ENCODE data around the gene MGLL. TPM values are rescaled to one million over a fixed set of nuclear protein-coding genes. Genes with fewer than 3 reads are reported as not detected.

The MGLL gene
- total RNA-seq, 1 donor from 2014 or later = 61.0 TPM

DNA sequence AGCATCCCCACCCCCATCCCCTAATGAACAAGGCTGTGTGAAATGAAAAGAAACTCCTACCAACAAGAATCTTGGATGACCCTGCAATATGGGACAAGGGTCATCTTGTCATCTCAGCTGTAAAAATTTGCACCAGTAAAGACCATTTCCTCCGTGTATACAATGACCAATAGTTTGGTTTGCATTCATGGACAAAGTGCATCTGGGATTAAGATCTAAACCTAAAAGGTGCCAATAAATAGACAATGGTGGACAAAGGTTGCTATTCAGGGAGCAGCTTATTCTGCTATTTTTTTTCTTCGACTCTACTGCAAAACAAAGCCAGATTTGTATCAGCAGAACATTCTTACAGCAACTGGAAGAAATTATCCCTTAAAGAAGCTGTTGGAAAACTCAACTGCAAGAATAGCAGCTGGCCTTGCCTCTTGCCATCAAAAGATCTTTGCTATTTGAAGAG is 8.0 kb downstream of the MGLL start:
- no peaks in the 10 kb centered on the region for H3K27me3 Mint-ChIP-seq (ENCODE audit: low read depth)
- peaks cover 11% of the 10 kb centered on the region for H3K4me1 Mint-ChIP-seq (ENCODE audit: low read depth)
- H3K9me3 Mint-ChIP-seq (ENCODE audit: low read depth) = no peaks in the 10 kb centered on the region
- peaks cover 54% of the 10 kb centered on the region for H3K36me3 Mint-ChIP-seq (ENCODE audit: low read depth)
- no peak overlapping the region for H3K27ac Mint-ChIP-seq (ENCODE audit: unreplicated experiment)
- no peak for DNase-seq (ENCODE audit: low spot score)
- no peak for TF ChIP-seq CTCF (IDR thresholded peaks at IDR 0.05)
- no peak overlapping the region for H3K4me3 Mint-ChIP-seq (ENCODE audit: unreplicated experiment)

DNA sequence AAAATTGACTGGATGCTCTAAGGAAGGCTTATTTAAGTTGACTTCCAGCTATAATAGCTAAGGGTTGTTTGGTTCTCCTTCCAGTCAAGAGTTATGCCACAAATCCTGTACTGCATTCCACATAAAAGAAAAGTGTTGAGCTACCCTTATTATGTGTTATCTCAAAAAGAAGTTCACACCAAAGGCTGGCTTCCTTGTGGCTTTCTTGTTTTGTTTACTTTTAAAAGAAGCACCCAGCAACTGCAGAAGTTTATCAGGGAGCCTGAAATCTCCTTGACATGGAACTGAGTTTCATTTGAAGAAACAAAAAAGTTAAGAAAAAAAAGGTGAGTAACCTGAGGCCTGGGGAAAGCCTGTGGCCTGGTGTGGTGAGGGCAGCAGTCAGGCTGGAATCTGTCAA is 10.2 kb downstream of the MGLL start:
- Mint-ChIP-seq H3K27ac (ENCODE audit: unreplicated experiment) (no peak overlapping the region), H3K4me3 (ENCODE audit: unreplicated experiment) (no peak overlapping the region), H3K4me1 (ENCODE audit: low read depth) (peaks cover 3% of the 10 kb centered on the region), H3K27me3 (ENCODE audit: low read depth) (no peaks in the 10 kb centered on the region), H3K36me3 (ENCODE audit: low read depth) (peaks cover 62% of the 10 kb centered on the region), H3K9me3 (ENCODE audit: low read depth) (no peaks in the 10 kb centered on the region)
- TF ChIP-seq CTCF (IDR thresholded peaks at IDR 0.05) = no peak
- DNase-seq (ENCODE audit: low spot score) = no peak

DNA sequence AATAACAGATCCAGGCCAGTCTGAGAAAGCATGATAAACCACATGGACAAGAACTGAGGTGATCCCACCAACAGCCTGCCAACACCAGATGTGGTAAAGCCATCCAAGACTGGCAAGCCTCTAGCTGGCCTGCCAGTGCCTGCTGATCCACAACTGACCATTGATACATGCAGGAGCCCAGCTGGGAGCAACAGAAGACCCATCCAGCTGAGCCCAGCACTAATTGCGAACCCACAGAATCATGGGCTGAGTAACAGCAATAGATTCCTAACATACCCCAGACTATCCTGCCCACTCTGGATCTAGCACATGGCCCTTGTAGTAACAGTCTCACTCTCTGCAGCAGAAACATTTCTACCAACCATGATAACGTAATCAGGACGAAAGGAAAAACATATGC is 10.6 kb downstream of the MGLL start:
- TF ChIP-seq CTCF (IDR thresholded peaks at IDR 0.05) = no peak
- H3K36me3 Mint-ChIP-seq (ENCODE audit: low read depth) = peaks cover 59% of the 10 kb centered on the region
- no peak overlapping the region for H3K4me3 Mint-ChIP-seq (ENCODE audit: unreplicated experiment)
- no peak for DNase-seq (ENCODE audit: low spot score)
- H3K4me1 Mint-ChIP-seq (ENCODE audit: low read depth) = no peaks in the 10 kb centered on the region
- H3K9me3 Mint-ChIP-seq (ENCODE audit: low read depth) = no peaks in the 10 kb centered on the region
- no peaks in the 10 kb centered on the region for H3K27me3 Mint-ChIP-seq (ENCODE audit: low read depth)
- no peak overlapping the region for H3K27ac Mint-ChIP-seq (ENCODE audit: unreplicated experiment)

DNA sequence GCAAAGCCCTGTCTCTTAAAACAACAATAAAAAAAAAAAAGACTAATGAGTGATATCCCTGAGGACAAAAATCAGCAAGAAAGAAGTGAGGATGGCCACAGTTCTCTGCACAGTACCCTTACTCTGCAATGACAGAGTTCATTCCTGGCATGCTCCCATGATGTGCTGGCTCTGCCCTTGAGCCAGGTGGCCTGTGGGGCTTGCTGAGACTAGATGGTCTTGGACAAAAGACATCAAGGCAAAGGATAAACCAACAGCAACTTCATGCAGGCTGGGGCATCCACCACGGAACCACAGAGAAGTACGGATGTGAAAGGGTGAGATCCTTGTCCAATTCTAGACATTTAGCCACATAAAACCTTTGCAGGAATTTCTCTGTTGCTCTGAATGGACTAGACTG is 12.7 kb downstream of the MGLL start:
- Mint-ChIP-seq H3K36me3 (ENCODE audit: low read depth) (peaks cover 48% of the 10 kb centered on the region), H3K4me1 (ENCODE audit: low read depth) (peaks cover under 1% of the 10 kb centered on the region), H3K4me3 (ENCODE audit: unreplicated experiment) (no peak overlapping the region), H3K27ac (ENCODE audit: unreplicated experiment) (no peak overlapping the region), H3K9me3 (ENCODE audit: low read depth) (no peaks in the 10 kb centered on the region), H3K27me3 (ENCODE audit: low read depth) (no peaks in the 10 kb centered on the region)
- TF ChIP-seq CTCF (IDR thresholded peaks at IDR 0.05) = no peak
- DNase-seq (ENCODE audit: low spot score) = no peak

GRCh38 chr3:127809211-127809610 is 13.1 kb downstream of the MGLL start:
- no peaks in the 10 kb centered on the region for H3K9me3 Mint-ChIP-seq (ENCODE audit: low read depth)
- no peak overlapping the region for H3K4me3 Mint-ChIP-seq (ENCODE audit: unreplicated experiment)
- TF ChIP-seq CTCF (IDR thresholded peaks at IDR 0.05) = no peak
- DNase-seq (ENCODE audit: low spot score) = no peak
- peaks cover 4% of the 10 kb centered on the region for H3K4me1 Mint-ChIP-seq (ENCODE audit: low read depth)
- no peaks in the 10 kb centered on the region for H3K27me3 Mint-ChIP-seq (ENCODE audit: low read depth)
- H3K36me3 Mint-ChIP-seq (ENCODE audit: low read depth) = peaks cover 48% of the 10 kb centered on the region
- no peak overlapping the region for H3K27ac Mint-ChIP-seq (ENCODE audit: unreplicated experiment)
